ENCODE results near the gene TMEM79. TPM values are rescaled to one million over a fixed set of nuclear protein-coding genes. Genes with fewer than 3 reads are reported as not detected.

Gene TMEM79
- total RNA-seq, 1 experiment from 2014 or later, result 12.8 TPM

GRCh38 chr1:156270314-156270713, 13.8 kb upstream of the TMEM79 start:
- no peaks in the 10 kb centered on the region for H3K27me3 Mint-ChIP-seq (ENCODE audit: unreplicated experiment)
- H3K4me1 Mint-ChIP-seq (ENCODE audit: low read depth, unreplicated experiment), result no peaks in the 10 kb centered on the region
- H3K9me3 Mint-ChIP-seq (ENCODE audit: low read depth, unreplicated experiment), result no peaks in the 10 kb centered on the region
- H3K4me3 Mint-ChIP-seq (ENCODE audit: low read depth, unreplicated experiment), result no peak overlapping the region
- intact Hi-C loops (cut with micrococcal nuclease; ENCODE audit: unreplicated experiment), result no loop called here
- no peak overlapping the region for H3K27ac Mint-ChIP-seq (ENCODE audit: unreplicated experiment)
- TF ChIP-seq CTCF (IDR thresholded peaks at IDR 0.05; ENCODE audit: unreplicated experiment), result no peak
- CTCF ChIA-PET, result no interaction called here
- peaks cover 88% of the 10 kb centered on the region for H3K36me3 Mint-ChIP-seq (ENCODE audit: insufficient read depth, unreplicated experiment)
- no peak for DNase-seq
- no TSS peak for BruUV-seq (replicated peaks)

DNA sequence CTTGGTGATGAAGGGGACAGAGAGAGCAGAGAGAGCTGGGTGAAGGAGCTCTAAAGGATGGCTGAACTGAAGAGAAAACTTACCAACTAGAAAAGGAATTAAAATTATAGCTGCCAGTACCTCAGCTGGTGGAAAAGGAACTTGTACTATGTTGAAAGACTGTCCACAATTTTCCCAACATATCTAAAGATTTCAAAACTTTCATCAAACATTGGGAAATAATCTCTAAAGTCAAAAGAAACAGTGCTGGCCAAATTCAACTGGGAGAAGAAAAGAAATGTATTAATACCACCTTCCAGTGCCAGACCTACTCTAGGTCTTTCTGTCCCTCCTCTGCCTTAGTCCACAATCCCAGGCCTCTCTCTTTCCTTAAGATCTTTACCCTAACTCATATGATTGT, 7.6 kb upstream of the TMEM79 start:
- H3K4me1 Mint-ChIP-seq (ENCODE audit: low read depth, unreplicated experiment), result no peaks in the 10 kb centered on the region
- CTCF ChIA-PET, result no interaction called here
- H3K36me3 Mint-ChIP-seq (ENCODE audit: insufficient read depth, unreplicated experiment), result peaks cover 74% of the 10 kb centered on the region
- DNase-seq, result no peak
- no peak for TF ChIP-seq CTCF (IDR thresholded peaks at IDR 0.05; ENCODE audit: unreplicated experiment)
- no peaks in the 10 kb centered on the region for H3K9me3 Mint-ChIP-seq (ENCODE audit: low read depth, unreplicated experiment)
- no peak overlapping the region for H3K27ac Mint-ChIP-seq (ENCODE audit: unreplicated experiment)
- no peak overlapping the region for H3K4me3 Mint-ChIP-seq (ENCODE audit: low read depth, unreplicated experiment)
- no TSS peak for BruUV-seq (replicated peaks)
- no peaks in the 10 kb centered on the region for H3K27me3 Mint-ChIP-seq (ENCODE audit: unreplicated experiment)
- intact Hi-C loops (cut with micrococcal nuclease; ENCODE audit: unreplicated experiment), result no loop called here

DNA sequence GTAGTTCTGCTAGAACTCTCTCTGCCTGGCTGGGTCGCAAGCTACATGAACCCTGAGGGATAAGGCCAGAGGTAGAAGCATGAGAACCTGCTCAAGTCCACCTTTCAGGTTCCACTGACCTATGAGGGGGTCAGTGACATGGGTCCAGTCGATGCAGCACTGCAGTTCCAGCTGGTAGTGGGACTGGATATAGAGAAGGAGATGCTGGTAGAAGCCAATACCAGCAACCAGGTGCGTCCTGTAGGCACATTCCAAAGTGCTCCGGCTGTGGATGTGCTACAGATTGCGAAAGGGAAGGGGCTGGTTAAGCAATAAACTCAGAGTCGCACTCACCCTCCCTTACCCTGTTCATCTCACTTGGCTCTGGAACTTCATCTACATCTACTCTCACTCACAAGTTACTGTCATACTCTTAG, 7.2 kb upstream of the TMEM79 start:
- intact Hi-C loops (cut with micrococcal nuclease; ENCODE audit: unreplicated experiment), result no loop called here
- no peak for TF ChIP-seq CTCF (IDR thresholded peaks at IDR 0.05; ENCODE audit: unreplicated experiment)
- Mint-ChIP-seq H3K4me3 (ENCODE audit: low read depth, unreplicated experiment) (no peak overlapping the region), H3K36me3 (ENCODE audit: insufficient read depth, unreplicated experiment) (peaks cover 74% of the 10 kb centered on the region), H3K27me3 (ENCODE audit: unreplicated experiment) (no peaks in the 10 kb centered on the region), H3K9me3 (ENCODE audit: low read depth, unreplicated experiment) (no peaks in the 10 kb centered on the region), H3K4me1 (ENCODE audit: low read depth, unreplicated experiment) (no peaks in the 10 kb centered on the region), H3K27ac (ENCODE audit: unreplicated experiment) (no peak overlapping the region)
- DNase-seq, result no peak
- CTCF ChIA-PET, result no interaction called here
- BruUV-seq (replicated peaks), result no TSS peak

DNA sequence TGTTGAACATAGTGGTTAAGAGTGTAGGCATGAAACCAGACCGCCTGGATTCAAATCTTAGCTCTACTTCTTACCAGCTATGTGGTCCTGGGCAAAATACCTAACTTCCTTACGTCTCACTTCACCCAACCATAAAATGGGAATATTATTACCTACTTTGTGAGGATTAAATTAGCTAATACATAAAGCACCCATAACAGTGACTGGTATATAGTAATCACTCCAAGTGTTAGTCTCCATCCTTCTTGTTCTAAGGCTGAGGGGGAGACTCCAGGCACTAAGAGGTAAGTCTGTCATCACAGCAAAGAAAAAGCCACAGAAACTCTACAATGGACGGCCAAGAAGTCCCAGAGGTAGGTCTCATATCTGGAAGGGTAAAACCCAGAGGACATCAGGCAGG, 4.3 kb upstream of the TMEM79 start:
- H3K4me1 Mint-ChIP-seq (ENCODE audit: low read depth, unreplicated experiment), result peaks cover 14% of the 10 kb centered on the region
- H3K9me3 Mint-ChIP-seq (ENCODE audit: low read depth, unreplicated experiment), result no peaks in the 10 kb centered on the region
- CTCF ChIA-PET, result interaction anchor here (0.6 to 0.7 kb wide), 2 partner anchors 16 to 241 kb away, joined by 3 read pairs; no protein-coding TSS in a partner anchor
- intact Hi-C loops (cut with micrococcal nuclease; ENCODE audit: unreplicated experiment), result loop anchor here (5.0 kb wide), 2 partner anchors 57 to 222 kb away; partner anchors contain the start of genes CCT3, MEF2D and TSACC
- no TSS peak for BruUV-seq (replicated peaks)
- no peak overlapping the region for H3K27ac Mint-ChIP-seq (ENCODE audit: unreplicated experiment)
- TF ChIP-seq CTCF (IDR thresholded peaks at IDR 0.05; ENCODE audit: unreplicated experiment), result no peak
- peaks cover 72% of the 10 kb centered on the region for H3K36me3 Mint-ChIP-seq (ENCODE audit: insufficient read depth, unreplicated experiment)
- no peak for DNase-seq
- H3K4me3 Mint-ChIP-seq (ENCODE audit: low read depth, unreplicated experiment), result no peak overlapping the region
- no peaks in the 10 kb centered on the region for H3K27me3 Mint-ChIP-seq (ENCODE audit: unreplicated experiment)
